ENCODE measurements around the gene MED19. TPM values are rescaled to one million over a fixed set of nuclear protein-coding genes. Genes with fewer than 3 reads are reported as not detected.
"Not testable (repeated sequence)": the region's sequence is repeated elsewhere in the genome, so short reads cannot be mapped to it uniquely, and the experiment has no call there.

MED19 gene
- total RNA-seq, 6 experiments from 2014 or later: 19.1 to 22.4 (median 21.8) TPM

GRCh38 chr11:57713835-57714234 lies 1.8 kb upstream of the MED19 start:
- peaks cover 3% of the 10 kb centered on the region for H3K27me3 Mint-ChIP-seq (ENCODE audit: insufficient read depth)
- no peak for DNase-seq
- H3K27ac Mint-ChIP-seq: peak overlapping the region; percentile 91; the same call in 1 of the 2 replicates
- TF ChIP-seq CTCF (IDR thresholded peaks at IDR 0.05): no peak
- H3K36me3 Mint-ChIP-seq (ENCODE audit: low read depth): peaks cover 10% of the 10 kb centered on the region; the same call in 1 of the 2 replicates
- no peaks in the 10 kb centered on the region for H3K9me3 Mint-ChIP-seq
- H3K4me1 Mint-ChIP-seq (ENCODE audit: low read depth): peaks cover 32% of the 10 kb centered on the region
- peak overlapping the region; percentile 99 for H3K4me3 Mint-ChIP-seq

- peak; percentile 100 for DNase-seq
- Mint-ChIP-seq H3K27ac (peak within 1 kb of the TSS; percentile 91), H3K4me3 (peak within 1 kb of the TSS; percentile 99), H3K4me1 (ENCODE audit: low read depth) (peaks cover 41% of the 10 kb centered on the region), H3K36me3 (ENCODE audit: low read depth) (peaks cover 14% of the 10 kb centered on the region), H3K9me3 (no peaks in the 10 kb centered on the region), H3K27me3 (ENCODE audit: insufficient read depth) (peaks cover 3% of the 10 kb centered on the region)
- no peak for TF ChIP-seq CTCF (IDR thresholded peaks at IDR 0.05)
These were observed 488 bp upstream of the MED19 start, which contains the start of gene TMX2 for GRCh38 chr11:57712256-57713150. Gene TMX2, plus strand, starts transcription at chr11:57712593. Its CDS starts 26 bp downstream, at chr11:57712619.

GRCh38 chr11:57709802-57710367 lies 2.1 kb downstream of the MED19 start:
- DNase-seq: no peak
- Mint-ChIP-seq H3K9me3 (no peaks in the 10 kb centered on the region), H3K27ac (no peak overlapping the region; the same call in 1 of the 2 replicates), H3K4me1 (ENCODE audit: low read depth) (peaks cover 41% of the 10 kb centered on the region), H3K27me3 (ENCODE audit: insufficient read depth) (peaks cover 3% of the 10 kb centered on the region), H3K4me3 (peak overlapping the region; percentile 99; the same call in 1 of the 2 replicates), H3K36me3 (ENCODE audit: low read depth) (peaks cover 16% of the 10 kb centered on the region)
- no peak for TF ChIP-seq CTCF (IDR thresholded peaks at IDR 0.05)

GRCh38 chr11:57705432-57705831 lies 6.6 kb downstream of the MED19 start:
- DNase-seq; H3K4me3 Mint-ChIP-seq; H3K27me3 Mint-ChIP-seq (ENCODE audit: insufficient read depth); H3K27ac Mint-ChIP-seq; H3K9me3 Mint-ChIP-seq: not testable (repeated sequence)
- peaks cover 25% of the 10 kb centered on the region for H3K36me3 Mint-ChIP-seq (ENCODE audit: low read depth)
- peaks cover 19% of the 10 kb centered on the region for H3K4me1 Mint-ChIP-seq (ENCODE audit: low read depth)

- no peak for DNase-seq
- Mint-ChIP-seq H3K27me3 (ENCODE audit: insufficient read depth) (no peaks in the 10 kb centered on the region; the same call in 1 of the 2 replicates), H3K36me3 (ENCODE audit: low read depth) (peaks cover 26% of the 10 kb centered on the region), H3K4me1 (ENCODE audit: low read depth) (peaks cover 14% of the 10 kb centered on the region), H3K9me3 (no peaks in the 10 kb centered on the region), H3K27ac (0 out of 2 replicates have a peak overlapping the region, but pooled peaks have one; percentile 12), H3K4me3 (no peak overlapping the region)
- no peak for TF ChIP-seq CTCF (IDR thresholded peaks at IDR 0.05)
These were observed 7.1 kb downstream of the MED19 start for GRCh38 chr11:57704932-57705331.

GRCh38 chr11:57703341-57703740 lies 8.7 kb downstream of the MED19 start:
- TF ChIP-seq CTCF (IDR thresholded peaks at IDR 0.05): no peak
- no peaks in the 10 kb centered on the region for H3K9me3 Mint-ChIP-seq
- no peaks in the 10 kb centered on the region; the same call in 1 of the 2 replicates for H3K27me3 Mint-ChIP-seq (ENCODE audit: insufficient read depth)
- H3K4me3 Mint-ChIP-seq: no peak overlapping the region
- no peak for DNase-seq
- H3K27ac Mint-ChIP-seq: peak overlapping the region; percentile 29; the same call in 1 of the 2 replicates
- peaks cover 29% of the 10 kb centered on the region for H3K36me3 Mint-ChIP-seq (ENCODE audit: low read depth)
- H3K4me1 Mint-ChIP-seq (ENCODE audit: low read depth): peaks cover 4% of the 10 kb centered on the region
